HepG2 (cell line): ENCODE results near the gene SLC35F6. TPM values are rescaled to one million over a fixed set of nuclear protein-coding genes. Genes with fewer than 3 reads are reported as not detected.
A peak's percentile ranks its signal among the peaks of the same experiment; 100 is the strongest.

Experiments
- CENPBD1 ChIP-seq: sonication (generic); formaldehyde crosslinking; IDR thresholded peaks from 2 replicates; pipeline ENCODE4 v1.8.0; 2022; ENCODE audit warnings: missing genetic modification reagents, low read depth, mild to moderate bottlenecking, borderline replicate concordance
- EEA1 ChIP-seq: sonication (generic); formaldehyde crosslinking; IDR thresholded peaks from 2 replicates; pipeline ENCODE4 v1.5.1; 2020; ENCODE audit warnings: mild to moderate bottlenecking, missing genetic modification reagents, borderline replicate concordance
- FOXO1 ChIP-seq: sonication (generic); formaldehyde crosslinking; IDR thresholded peaks from 2 replicates; pipeline ENCODE4 v1.4.0; 2020; ENCODE audit warnings: missing genetic modification reagents
- GLI4 ChIP-seq: sonication (generic); formaldehyde crosslinking; IDR thresholded peaks from 2 replicates; pipeline ENCODE4 v1.5.1; 2020; ENCODE audit warnings: missing genetic modification reagents, mild to moderate bottlenecking, moderate library complexity, borderline replicate concordance
- MTERF4 ChIP-seq: sonication (generic); formaldehyde crosslinking; IDR thresholded peaks from 2 replicates; pipeline ENCODE4 v1.8.0; 2023; ENCODE audit warnings: mild to moderate bottlenecking, missing genetic modification reagents
- POLR2AphosphoS2 ChIP-seq: IDR thresholded peaks from 2 replicates; pipeline ENCODE4 v1.6.1; 2011; ENCODE audit warnings: low read depth, low read length, improper control_type of control experiment
- SOX13 ChIP-seq, 3 experiments: fragments of 450-650 bp in 1 of 3; sonication (generic) in 1 of 3; formaldehyde crosslinking in 1 of 3; IDR thresholded peaks in 2 of 3; conservative IDR thresholded peaks in 1 of 3; 2 replicates each; pipeline versions ENCODE4 v1.5.0 to v1.6.1; 2016 to 2020; ENCODE audit warnings: antibody characterized with exemption in 1 of 3, mild to moderate bottlenecking in 1 of 3, missing compliant biosample characterization in 1 of 3, missing genetic modification reagents in 1 of 3, moderate library complexity in 1 of 3
- SRSF9 ChIP-seq: fragments of 200-400 bp; formaldehyde crosslinking; IDR thresholded peaks from 2 replicates; pipeline ENCODE4 v1.6.1; 2018; ENCODE audit warnings: borderline replicate concordance, mild to moderate bottlenecking, low read depth, low read length; ENCODE audit not compliant: insufficient read depth, poor library complexity, severe bottlenecking
- TCF7 ChIP-seq: sonication (generic); IDR thresholded peaks from 2 replicates; pipeline ENCODE4 v1.6.1; 2016; ENCODE audit warnings: antibody characterized with exemption, low read depth
- ZBTB39 ChIP-seq: sonication (generic); formaldehyde crosslinking; IDR thresholded peaks from 2 replicates; pipeline ENCODE4 v1.5.0; 2020; ENCODE audit warnings: missing genetic modification reagents
- ZNF136 ChIP-seq: sonication (generic); formaldehyde crosslinking; IDR thresholded peaks from 2 replicates; pipeline ENCODE4 v1.8.1; 2022; ENCODE audit warnings: low read depth, mild to moderate bottlenecking, moderate library complexity, missing genetic modification reagents
- ZNF234 ChIP-seq: sonication (generic); formaldehyde crosslinking; conservative IDR thresholded peaks from 2 replicates; pipeline ENCODE4 v1.5.1; 2020; ENCODE audit warnings: mild to moderate bottlenecking, missing genetic modification reagents
- ZNF431 ChIP-seq: sonication (generic); formaldehyde crosslinking; IDR thresholded peaks from 2 replicates; pipeline ENCODE4 v1.9.0; 2022; ENCODE audit warnings: missing genetic modification reagents, low read depth, mild to moderate bottlenecking, borderline replicate concordance
- ZNF510 ChIP-seq: sonication (generic); formaldehyde crosslinking; IDR thresholded peaks from 2 replicates; pipeline ENCODE4 v1.4.0; 2020; ENCODE audit warnings: low read depth, mild to moderate bottlenecking, missing genetic modification reagents
- ZNF567 ChIP-seq: sonication (generic); formaldehyde crosslinking; IDR thresholded peaks from 2 replicates; pipeline ENCODE4 v1.8.1; 2023; ENCODE audit warnings: mild to moderate bottlenecking, missing genetic modification reagents, borderline replicate concordance
- ZNF768 ChIP-seq: sonication (generic); formaldehyde crosslinking; IDR thresholded peaks from 2 replicates; pipeline ENCODE4 v1.4.0; 2020; ENCODE audit warnings: missing genetic modification reagents
- ZNF792 ChIP-seq: IDR thresholded peaks from 2 replicates; pipeline ENCODE4 v1.6.1; 2016
- ZNF839 ChIP-seq: sonication (generic); formaldehyde crosslinking; IDR thresholded peaks from 2 replicates; pipeline ENCODE4 v1.4.0; 2020; ENCODE audit warnings: missing genetic modification reagents, mild to moderate bottlenecking, borderline replicate concordance
- ZSCAN9 ChIP-seq: IDR thresholded peaks from 2 replicates; pipeline ENCODE4 v1.6.1; 2016; ENCODE audit warnings: borderline replicate concordance
- polyA plus RNA-seq, 8 experiments: library from polyadenylated mRNA; depleted of rRNA in 3 of 8; stranded (reverse) in 7 of 8; unstranded in 1 of 8; fragments of >200 nt; fragmentation: Illumina TruSeq in 4 of 8; extraction: Trizol in 4 of 8; gene quantifications; 2 replicates each; pipeline versions ENCODE4 v1.2.1 to v1.2.3, GENCODE V29; 2011 to 2016; ENCODE audit warnings: low read depth in 4 of 8, missing spikeins in 1 of 8, mixed read lengths in 1 of 8; ENCODE audit not compliant: insufficient read depth in 1 of 8
- total RNA-seq, 5 experiments: library from RNA; depleted of rRNA; stranded (reverse); fragments of >200 nt; fragmentation: Illumina TruSeq; extraction: Trizol; gene quantifications; 2 replicates each; pipeline ENCODE4 v1.2.3, GENCODE V29; 2016; ENCODE audit warnings: low read depth in 1 of 5
- TF ChIP-seq, protein P1 (sequence below), 2 experiments: sonication (generic) in 1 of 2; formaldehyde crosslinking in 1 of 2; IDR thresholded peaks; 2 replicates each; pipeline versions ENCODE4 v1.4.0 to v1.6.1; 2018 to 2020; ENCODE audit warnings: missing genetic modification reagents in 2 of 2, borderline replicate concordance in 1 of 2, low read depth in 1 of 2, mild to moderate bottlenecking in 1 of 2, missing biosample characterization in 1 of 2
- TF ChIP-seq, protein P2 (sequence below): sonication (generic); formaldehyde crosslinking; IDR thresholded peaks from 2 replicates; pipeline ENCODE4 v1.5.0; 2020; ENCODE audit warnings: missing genetic modification reagents

SLC35F6 gene
- total and polyA plus RNA-seq, 2 of the 13 experiments (the other 11 are each of a cell fraction or from before 2014, with no cell fraction given), result 15.2 to 21.2 TPM

- TF ChIP-seq ZNF431 (CRISPR knock-in tag), result no peak
- TF ChIP-seq EEA1 (CRISPR knock-in tag), result no peak
- TF ChIP-seq, protein P1, sequence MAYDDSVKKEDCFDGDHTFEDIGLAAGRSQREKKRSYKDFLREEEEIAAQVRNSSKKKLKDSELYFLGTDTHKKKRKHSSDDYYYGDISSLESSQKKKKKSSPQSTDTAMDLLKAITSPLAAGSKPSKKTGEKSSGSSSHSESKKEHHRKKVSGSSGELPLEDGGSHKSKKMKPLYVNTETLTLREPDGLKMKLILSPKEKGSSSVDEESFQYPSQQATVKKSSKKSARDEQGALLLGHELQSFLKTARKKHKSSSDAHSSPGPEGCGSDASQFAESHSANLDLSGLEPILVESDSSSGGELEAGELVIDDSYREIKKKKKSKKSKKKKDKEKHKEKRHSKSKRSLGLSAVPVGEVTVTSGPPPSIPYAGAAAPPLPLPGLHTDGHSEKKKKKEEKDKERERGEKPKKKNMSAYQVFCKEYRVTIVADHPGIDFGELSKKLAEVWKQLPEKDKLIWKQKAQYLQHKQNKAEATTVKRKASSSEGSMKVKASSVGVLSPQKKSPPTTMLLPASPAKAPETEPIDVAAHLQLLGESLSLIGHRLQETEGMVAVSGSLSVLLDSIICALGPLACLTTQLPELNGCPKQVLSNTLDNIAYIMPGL (CRISPR knock-in tag; IDR thresholded peaks at IDR 0.05; ENCODE audit: borderline replicate concordance in 1 of 2, low read depth in 1 of 2), result no peak
- no peak for TF ChIP-seq ZNF567
- no peak for TF ChIP-seq ZNF839
- TF ChIP-seq SOX13 (IDR thresholded peaks at IDR 0.05), result no peak
- TF ChIP-seq SOX13 (CRISPR knock-in tag; conservative IDR thresholded peaks at IDR 0.05 in 1 of 2, IDR thresholded peaks at IDR 0.05 in 1 of 2), result peak in 1 of 2 experiments; percentile 64; a peak in 1 of 4 replicates
- no peak for TF ChIP-seq ZNF136 (CRISPR knock-in tag)
- no peak for TF ChIP-seq CENPBD1 (CRISPR knock-in tag)
- TF ChIP-seq MTERF4 (CRISPR knock-in tag), result no peak
- TF ChIP-seq ZNF792 (CRISPR knock-in tag), result peak; percentile 63; the same call in 1 of the 2 replicates
- TF ChIP-seq POLR2AphosphoS2, result no peak
- TF ChIP-seq ZNF510 (CRISPR knock-in tag), result no peak
- no peak for TF ChIP-seq GLI4 (CRISPR knock-in tag)
- TF ChIP-seq SRSF9, result no peak
- TF ChIP-seq, protein P2, sequence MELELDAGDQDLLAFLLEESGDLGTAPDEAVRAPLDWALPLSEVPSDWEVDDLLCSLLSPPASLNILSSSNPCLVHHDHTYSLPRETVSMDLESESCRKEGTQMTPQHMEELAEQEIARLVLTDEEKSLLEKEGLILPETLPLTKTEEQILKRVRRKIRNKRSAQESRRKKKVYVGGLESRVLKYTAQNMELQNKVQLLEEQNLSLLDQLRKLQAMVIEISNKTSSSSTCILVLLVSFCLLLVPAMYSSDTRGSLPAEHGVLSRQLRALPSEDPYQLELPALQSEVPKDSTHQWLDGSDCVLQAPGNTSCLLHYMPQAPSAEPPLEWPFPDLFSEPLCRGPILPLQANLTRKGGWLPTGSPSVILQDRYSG (CRISPR knock-in tag), result no peak
- no peak for TF ChIP-seq TCF7
- no peak for TF ChIP-seq ZNF768 (CRISPR knock-in tag)
- TF ChIP-seq FOXO1 (CRISPR knock-in tag), result peak; percentile 76; the same call in 1 of the 2 replicates
- TF ChIP-seq ZSCAN9, result peak; percentile 56; the same call in 1 of the 2 replicates
- TF ChIP-seq ZNF234 (CRISPR knock-in tag), result no peak
- TF ChIP-seq ZBTB39 (CRISPR knock-in tag), result peak; percentile 89
Measured at GRCh38 chr2:26772064-26773001, 8.2 kb downstream of the SLC35F6 start (continued).
